HG02943 (cell line): Measurements from ENCODE around the gene MYO5B.

Experiments used
- ATAC-seq: cut with Tn5 transposase; IDR thresholded peaks from one replicate; pipeline ENCODE4 v1.9.1; 2021; ENCODE audit warnings: mild to moderate bottlenecking, low read depth, moderate library complexity; ENCODE audit not compliant: unreplicated experiment

The MYO5B gene

GRCh38 chr18:49934457-49934856 is 260.5 kb downstream of the MYO5B start:
- ATAC-seq: no peak

GRCh38 chr18:49933530-49934128 is 261.3 kb downstream of the MYO5B start:
- ATAC-seq: no peak

GRCh38 chr18:49931760-49932159 is 263.2 kb downstream of the MYO5B start:
- ATAC-seq: no peak

- no peak for ATAC-seq
Measured at GRCh38 chr18:49931179-49931578, 263.8 kb downstream of the MYO5B start.

- ATAC-seq: no peak
Measured at GRCh38 chr18:49926106-49926745, 268.7 kb downstream of the MYO5B start.

GRCh38 chr18:49924293-49924983 is 270.5 kb downstream of the MYO5B start:
- no peak for ATAC-seq

GRCh38 chr18:49922228-49922627 is 272.7 kb downstream of the MYO5B start:
- ATAC-seq: no peak

- no peak for ATAC-seq
Measured at GRCh38 chr18:49921318-49921985, 273.5 kb downstream of the MYO5B start.

GRCh38 chr18:49920731-49921130 is 274.2 kb downstream of the MYO5B start:
- ATAC-seq: no peak

- ATAC-seq: no peak
Measured at GRCh38 chr18:49917742-49918141, 277.2 kb downstream of the MYO5B start.

- no peak for ATAC-seq
Measured at GRCh38 chr18:49915352-49915751, 279.6 kb downstream of the MYO5B start.

GRCh38 chr18:49913221-49913620 is 281.7 kb downstream of the MYO5B start:
- no peak for ATAC-seq

- no peak for ATAC-seq
Measured at GRCh38 chr18:49911427-49911826, 283.5 kb downstream of the MYO5B start.

GRCh38 chr18:49910986-49911385 is 284.0 kb downstream of the MYO5B start:
- ATAC-seq: no peak

GRCh38 chr18:49910019-49910418 is 284.9 kb downstream of the MYO5B start:
- ATAC-seq: no peak

- no peak for ATAC-seq
Measured at GRCh38 chr18:49907346-49907929, 287.5 kb downstream of the MYO5B start.

GRCh38 chr18:49905771-49906170 is 289.2 kb downstream of the MYO5B start:
- no peak for ATAC-seq

- ATAC-seq: no peak
Measured at GRCh38 chr18:49904871-49905555, 289.9 kb downstream of the MYO5B start.

GRCh38 chr18:49901862-49902340 is 293.0 kb downstream of the MYO5B start:
- ATAC-seq: no peak

GRCh38 chr18:49899657-49900330 is 295.2 kb downstream of the MYO5B start:
- no peak for ATAC-seq
